ENCODE results near the gene DISC1. TPM values are rescaled to one million over a fixed set of nuclear protein-coding genes. Genes with fewer than 3 reads are reported as not detected.

The DISC1 gene
- total and polyA plus RNA-seq, 2 experiments from 2014 or later = 0.43 to 1.2 TPM

DNA sequence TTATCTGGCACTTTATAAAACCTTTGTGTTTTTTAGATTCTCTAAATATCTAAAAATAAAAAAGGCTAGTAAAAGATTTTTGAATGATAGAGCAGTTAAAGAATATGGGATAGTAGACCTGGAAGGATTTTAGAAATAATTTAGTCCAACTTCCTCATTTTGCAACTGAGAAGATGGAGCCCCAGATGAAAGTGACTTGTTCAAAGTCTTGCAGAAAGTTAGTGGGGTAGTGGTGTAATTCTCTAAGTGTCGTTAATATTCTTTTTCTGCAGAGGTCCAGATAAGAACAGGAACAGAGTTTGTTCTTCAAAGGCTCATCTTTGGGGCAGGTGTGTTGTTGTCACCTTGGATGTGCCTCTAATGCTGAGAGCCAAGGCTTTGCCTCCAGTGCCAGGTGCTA lies 159.5 kb downstream of the DISC1 start:
- Histone ChIP-seq H3K9me3 (ENCODE audit: low read depth) (no peaks in the 10 kb centered on the region), H2AFZ (no peak overlapping the region), H3K4me2 (ENCODE audit: unreplicated experiment) (no peak overlapping the region), H3K36me3 (ENCODE audit: low read depth) (no peaks in the 10 kb centered on the region), H4K20me1 (ENCODE audit: insufficient read depth) (no peaks in the 10 kb centered on the region), H3K9ac (no peak overlapping the region), H3K4me1 (ENCODE audit: insufficient read depth) (peaks cover 5% of the 10 kb centered on the region), H3F3A (ENCODE audit: insufficient read depth) (no peaks in the 10 kb centered on the region), H3K9me2 (ENCODE audit: insufficient read depth) (no peaks in the 10 kb centered on the region), H3K79me2 (ENCODE audit: insufficient read depth) (no peaks in the 10 kb centered on the region), H3K27ac (no peak overlapping the region), H3K27me3 (replicated peaks; ENCODE audit: insufficient read depth) (no peaks in the 10 kb centered on the region), H3K4me3 (no peak overlapping the region)
- WGBS, 2 experiments (ENCODE audit: low coverage in 1 of 2, low lambda C conversion rate in 2 of 2, missing lambda C conversion rate in 2 of 2) = 65 to 74% methylated on average over 1 of the region's 1 CpG
- TF ChIP-seq EZH2phosphoT487 (IDR thresholded peaks at IDR 0.05; ENCODE audit: insufficient read depth, low read depth) (no peak), EZH2 (IDR thresholded peaks at IDR 0.05; ENCODE audit: insufficient read depth, poor library complexity, severe bottlenecking) (no peak)
- DNase-seq = no peak
- in situ Hi-C loops (cut with MboI) = no loop called here

DNA sequence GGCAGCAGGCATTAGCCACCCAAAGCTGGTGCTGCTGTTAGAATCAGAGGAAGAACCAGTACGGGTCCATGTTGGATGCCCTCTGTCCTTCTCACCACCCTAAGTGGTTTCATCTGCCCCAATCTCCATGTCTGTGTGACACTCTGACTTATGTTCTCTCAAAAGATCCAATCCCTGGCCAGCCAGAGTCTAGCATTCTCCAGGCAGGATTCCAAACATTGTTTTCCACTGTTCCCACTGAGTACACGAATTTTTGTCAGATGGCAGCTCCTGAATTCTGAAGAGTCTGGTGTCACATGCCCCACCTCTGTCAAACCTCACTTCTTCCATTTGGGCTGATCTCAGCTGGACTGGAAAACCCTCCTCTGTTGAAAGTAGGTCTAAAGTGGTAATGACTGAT lies 166.0 kb downstream of the DISC1 start:
- in situ Hi-C loops (cut with MboI) = no loop called here
- no peak for DNase-seq
- Histone ChIP-seq H3F3A (ENCODE audit: insufficient read depth) (no peaks in the 10 kb centered on the region), H3K4me3 (no peak overlapping the region), H3K4me1 (ENCODE audit: insufficient read depth) (no peaks in the 10 kb centered on the region; the same call in 1 of the 2 replicates), H3K27ac (no peak overlapping the region), H3K9me2 (ENCODE audit: insufficient read depth) (no peaks in the 10 kb centered on the region), H3K27me3 (replicated peaks; ENCODE audit: insufficient read depth) (no peaks in the 10 kb centered on the region), H4K20me1 (ENCODE audit: insufficient read depth) (no peaks in the 10 kb centered on the region), H2AFZ (no peak overlapping the region), H3K9me3 (ENCODE audit: low read depth) (no peaks in the 10 kb centered on the region), H3K4me2 (ENCODE audit: unreplicated experiment) (no peak overlapping the region), H3K9ac (no peak overlapping the region), H3K36me3 (ENCODE audit: low read depth) (no peaks in the 10 kb centered on the region), H3K79me2 (ENCODE audit: insufficient read depth) (no peaks in the 10 kb centered on the region)
- WGBS, 2 experiments (ENCODE audit: low coverage in 1 of 2, low lambda C conversion rate in 2 of 2, missing lambda C conversion rate in 2 of 2) = 49 to 50% methylated on average over 2 of the region's 2 CpGs
- TF ChIP-seq EZH2phosphoT487 (IDR thresholded peaks at IDR 0.05; ENCODE audit: insufficient read depth, low read depth) (no peak), EZH2 (IDR thresholded peaks at IDR 0.05; ENCODE audit: insufficient read depth, poor library complexity, severe bottlenecking) (no peak)

- H3K9ac ChIP-seq = no peak overlapping the region
- no peak for DNase-seq
- no peak overlapping the region for H3K4me3 ChIP-seq
- no peak overlapping the region for H3K4me2 ChIP-seq (ENCODE audit: unreplicated experiment)
- no peak overlapping the region for H3K27ac ChIP-seq
- H4K20me1 ChIP-seq (ENCODE audit: insufficient read depth) = no peaks in the 10 kb centered on the region
- no peaks in the 10 kb centered on the region for H3K9me2 ChIP-seq (ENCODE audit: insufficient read depth)
- no peak for TF ChIP-seq EZH2phosphoT487 (IDR thresholded peaks at IDR 0.05; ENCODE audit: insufficient read depth, low read depth)
- no peak for TF ChIP-seq EZH2 (IDR thresholded peaks at IDR 0.05; ENCODE audit: insufficient read depth, poor library complexity, severe bottlenecking)
- H2AFZ ChIP-seq = no peak overlapping the region
- no peaks in the 10 kb centered on the region for H3K36me3 ChIP-seq (ENCODE audit: low read depth)
- no peaks in the 10 kb centered on the region for H3K9me3 ChIP-seq (ENCODE audit: low read depth)
- WGBS, 2 experiments (ENCODE audit: low coverage in 1 of 2, low lambda C conversion rate in 2 of 2, missing lambda C conversion rate in 2 of 2) = 95 to 96% methylated on average over 6 of the region's 6 CpGs
- H3K27me3 ChIP-seq (replicated peaks; ENCODE audit: insufficient read depth) = no peaks in the 10 kb centered on the region
- no peaks in the 10 kb centered on the region for H3K79me2 ChIP-seq (ENCODE audit: insufficient read depth)
- H3F3A ChIP-seq (ENCODE audit: insufficient read depth) = no peaks in the 10 kb centered on the region
- no peaks in the 10 kb centered on the region; the same call in 1 of the 2 replicates for H3K4me1 ChIP-seq (ENCODE audit: insufficient read depth)
- in situ Hi-C loops (cut with MboI) = no loop called here
Observed at GRCh38 chr1:231793893-231794292, 167.3 kb downstream of the DISC1 start.

DNA sequence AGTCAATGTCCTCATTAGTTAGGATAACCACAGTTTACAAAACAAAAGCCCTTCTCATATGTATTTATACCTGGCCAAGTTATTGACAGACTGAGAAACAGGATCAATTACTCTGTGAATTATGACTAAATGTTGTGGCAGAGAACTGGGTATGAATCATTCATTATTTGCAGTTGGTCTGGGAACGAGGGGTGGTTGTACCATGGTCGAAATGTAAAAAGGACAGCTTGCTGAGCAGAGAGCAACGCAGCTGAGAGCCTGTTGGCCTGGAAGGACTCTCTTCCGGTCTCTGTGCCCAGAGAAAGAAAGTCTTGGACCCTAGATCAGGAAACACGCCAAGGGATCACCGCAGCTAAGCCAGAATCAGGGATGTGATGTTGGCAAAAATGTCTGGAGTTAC lies 169.6 kb downstream of the DISC1 start:
- WGBS, 2 experiments (ENCODE audit: low coverage in 1 of 2, low lambda C conversion rate in 2 of 2, missing lambda C conversion rate in 2 of 2) = 19 to 20% methylated on average over 6 of the region's 6 CpGs
- TF ChIP-seq EZH2 (IDR thresholded peaks at IDR 0.05; ENCODE audit: insufficient read depth, poor library complexity, severe bottlenecking) (no peak), EZH2phosphoT487 (IDR thresholded peaks at IDR 0.05; ENCODE audit: insufficient read depth, low read depth) (no peak)
- Histone ChIP-seq H2AFZ (peak overlapping the region; percentile 20; the same call in 1 of the 2 replicates), H3K4me1 (ENCODE audit: insufficient read depth) (peaks cover 11% of the 10 kb centered on the region), H3K4me2 (ENCODE audit: unreplicated experiment) (no peak overlapping the region), H3K27me3 (replicated peaks; ENCODE audit: insufficient read depth) (no peaks in the 10 kb centered on the region), H3F3A (ENCODE audit: insufficient read depth) (peaks cover 7% of the 10 kb centered on the region), H3K9me3 (ENCODE audit: low read depth) (no peaks in the 10 kb centered on the region), H3K27ac (no peak overlapping the region), H3K4me3 (no peak overlapping the region), H3K9me2 (ENCODE audit: insufficient read depth) (no peaks in the 10 kb centered on the region), H3K79me2 (ENCODE audit: insufficient read depth) (no peaks in the 10 kb centered on the region), H4K20me1 (ENCODE audit: insufficient read depth) (no peaks in the 10 kb centered on the region), H3K36me3 (ENCODE audit: low read depth) (no peaks in the 10 kb centered on the region), H3K9ac (no peak overlapping the region)
- DNase-seq = no peak
- in situ Hi-C loops (cut with MboI) = no loop called here

Measured in GM23248 (cell line).